SK-MEL-5 (cell line): ENCODE data around the gene FSHR. TPM values are rescaled to one million over a fixed set of nuclear protein-coding genes. Genes with fewer than 3 reads are reported as not detected.
A peak's percentile ranks its signal among the peaks of the same experiment; 100 is the strongest.

ENCODE experiments used
- DNase-seq: peaks from one replicate; pipeline ENCODE4 v3.0.0-alpha.2; 2016; ENCODE audit warnings: low read depth, low spot score
- in situ Hi-C: cut with HindIII; loops from 2 replicates; pipeline ENCODE4 v1.10.0; 2016; ENCODE audit warnings: low sequenced_read_pairs, high pct_unique_total_duplicates, low pct_unique_long_range_greater_than_20kb
- total RNA-seq: library from RNA; depleted of rRNA; stranded (reverse); fragments of >200 nt; shearing (Covaris generic); gene quantifications from 2 replicates; pipeline ENCODE4 v1.2.3, GENCODE V29; 2014

FSHR gene
- total RNA-seq, 1 experiment from 2014 or later: not detected

- in situ Hi-C loops: no loop called here
- peak; percentile 82 for DNase-seq
Measured at GRCh38 chr2:48946449-48947048, 207.8 kb downstream of the FSHR start.

GRCh38 chr2:48944956-48945355 is 209.4 kb downstream of the FSHR start:
- in situ Hi-C loops: no loop called here
- DNase-seq: no peak

GRCh38 chr2:48943436-48943835 is 210.9 kb downstream of the FSHR start:
- in situ Hi-C loops: no loop called here
- no peak for DNase-seq

GRCh38 chr2:48941908-48942307 is 212.4 kb downstream of the FSHR start:
- in situ Hi-C loops: no loop called here
- DNase-seq: no peak

- in situ Hi-C loops: no loop called here
- DNase-seq: no peak
Measured at GRCh38 chr2:48941456-48941855, 212.9 kb downstream of the FSHR start.

- in situ Hi-C loops: no loop called here
- DNase-seq: peak; percentile 91
Measured at GRCh38 chr2:48940606-48941005, 213.7 kb downstream of the FSHR start.

GRCh38 chr2:48939232-48939631 is 215.1 kb downstream of the FSHR start:
- in situ Hi-C loops: no loop called here
- no peak for DNase-seq

GRCh38 chr2:48938231-48938630 is 216.1 kb downstream of the FSHR start:
- in situ Hi-C loops: no loop called here
- no peak for DNase-seq

GRCh38 chr2:48934807-48935206 is 219.5 kb downstream of the FSHR start:
- in situ Hi-C loops: no loop called here
- DNase-seq: no peak

- in situ Hi-C loops: no loop called here
- DNase-seq: no peak
Measured at GRCh38 chr2:48933828-48934497, 220.4 kb downstream of the FSHR start.

GRCh38 chr2:48932667-48933066 is 221.6 kb downstream of the FSHR start:
- no peak for DNase-seq
- in situ Hi-C loops: no loop called here

- DNase-seq: no peak
- in situ Hi-C loops: no loop called here
Measured at GRCh38 chr2:48929571-48930301, 224.6 kb downstream of the FSHR start.

GRCh38 chr2:48927355-48927754 is 227.0 kb downstream of the FSHR start:
- in situ Hi-C loops: no loop called here
- no peak for DNase-seq

- in situ Hi-C loops: no loop called here
- DNase-seq: no peak
Measured at GRCh38 chr2:48915884-48916283, 238.4 kb downstream of the FSHR start.

GRCh38 chr2:48915227-48915626 is 239.1 kb downstream of the FSHR start:
- in situ Hi-C loops: no loop called here
- DNase-seq: no peak

- in situ Hi-C loops: no loop called here
- DNase-seq: no peak
Measured at GRCh38 chr2:48914477-48915089, 239.7 kb downstream of the FSHR start.
